ENCODE measurements around the gene CNTNAP2.

CNTNAP2 gene

DNA sequence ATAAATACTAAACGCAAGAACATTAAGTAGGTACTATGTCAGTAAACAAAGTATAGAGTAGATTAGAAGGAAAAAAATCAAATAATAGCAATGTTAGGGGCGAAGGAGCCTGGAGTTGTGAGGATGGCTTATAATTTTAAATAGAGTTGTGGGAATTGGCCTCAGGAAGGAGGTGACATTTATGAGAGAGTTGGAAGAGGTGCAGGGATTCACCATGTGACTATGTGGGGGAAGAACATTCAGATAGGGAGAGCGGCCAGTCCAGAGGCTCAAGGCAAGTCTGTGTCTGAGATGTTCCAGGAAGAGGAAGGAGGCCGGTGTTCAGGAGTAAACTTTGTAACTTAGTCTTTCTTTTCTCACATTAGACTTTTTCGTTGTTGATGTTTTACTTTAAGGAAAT is 1695.3 kb downstream of the CNTNAP2 start:
- no peak for DNase-seq

DNA sequence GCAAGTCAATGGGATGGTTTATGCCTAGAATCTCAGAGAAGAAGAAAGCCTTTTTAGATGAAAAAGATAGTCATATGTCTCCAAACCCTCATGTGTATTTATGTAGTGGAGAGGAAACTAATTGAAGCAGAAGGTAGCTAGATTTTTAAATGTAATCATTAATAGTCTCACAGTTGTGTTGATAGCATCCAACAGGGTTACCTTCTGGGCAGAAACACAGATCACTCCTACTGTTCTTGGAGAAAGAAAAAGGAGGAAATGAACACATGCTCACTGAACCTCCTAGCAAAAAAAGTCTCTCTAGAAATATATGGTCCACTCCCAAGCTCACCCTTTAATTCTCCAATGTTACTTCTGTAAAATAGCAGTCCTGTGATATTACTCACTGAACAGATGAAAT is 1696.7 kb downstream of the CNTNAP2 start:
- no peak for DNase-seq

DNA sequence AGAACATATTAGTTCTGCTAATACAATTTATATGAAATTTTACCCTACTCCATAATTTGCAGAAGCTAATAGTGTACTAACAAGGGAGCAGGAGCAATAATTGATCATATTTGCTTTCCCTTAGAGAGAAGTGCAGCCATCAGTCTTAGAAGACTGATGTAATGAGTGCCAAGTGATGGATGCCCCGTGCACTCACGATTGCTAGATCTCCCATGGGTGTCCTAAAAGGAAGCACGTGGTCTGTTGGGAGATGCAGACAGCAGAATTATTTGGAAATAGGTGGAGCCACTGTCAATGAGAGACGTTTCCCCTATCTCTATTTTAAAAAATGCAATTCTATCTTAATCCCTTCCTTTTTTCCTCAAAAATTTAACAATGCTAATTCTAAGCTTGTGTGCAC is 1701.7 kb downstream of the CNTNAP2 start:
- no peak for DNase-seq

DNA sequence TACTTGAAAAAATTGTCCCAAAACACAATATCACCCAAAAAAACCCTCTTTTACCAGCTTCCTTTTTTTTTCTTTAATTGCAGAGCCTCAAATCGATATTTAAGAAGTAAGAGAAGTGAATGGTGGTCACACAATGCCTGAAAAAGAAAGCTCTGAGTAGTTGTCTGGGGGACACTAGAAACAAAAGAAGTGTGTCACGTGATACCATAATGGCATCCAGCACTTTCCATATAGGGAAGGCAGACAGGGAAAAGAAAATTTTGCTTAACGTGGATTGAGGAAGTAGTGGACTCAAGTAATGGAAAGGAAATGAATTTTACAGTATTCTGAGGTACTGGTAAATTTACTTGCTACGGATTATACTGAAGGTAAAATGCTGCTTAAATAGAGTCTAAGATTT is 1708.1 kb downstream of the CNTNAP2 start:
- no peak for DNase-seq

DNA sequence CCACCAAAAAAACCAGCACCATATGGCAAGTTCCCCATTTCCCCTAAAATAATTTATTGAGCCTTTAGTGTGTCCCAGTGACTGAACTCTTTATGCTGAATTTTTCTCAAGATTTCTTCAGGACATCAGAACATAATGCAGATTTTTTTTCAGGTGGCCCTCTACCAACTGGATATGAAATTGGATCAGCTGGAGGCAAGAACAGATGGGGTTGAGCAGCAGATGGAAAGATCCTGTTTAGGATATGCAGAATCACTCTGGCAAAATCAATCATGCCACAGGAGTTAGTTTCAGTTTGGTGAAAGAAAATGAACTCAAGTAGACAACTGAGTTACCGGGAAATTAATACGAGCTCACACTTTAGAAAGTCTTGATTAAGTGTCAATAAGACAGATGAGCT is 1712.4 kb downstream of the CNTNAP2 start:
- no peak for DNase-seq

GRCh38 chr7:147833557-147833956 is 1717.0 kb downstream of the CNTNAP2 start:
- no peak for DNase-seq

GRCh38 chr7:147833970-147834369 is 1717.4 kb downstream of the CNTNAP2 start:
- no peak for DNase-seq

GRCh38 chr7:147852833-147853232 is 1736.2 kb downstream of the CNTNAP2 start:
- no peak for DNase-seq

- DNase-seq = no peak
These were observed 1740.8 kb downstream of the CNTNAP2 start for GRCh38 chr7:147857152-147858140.

DNA sequence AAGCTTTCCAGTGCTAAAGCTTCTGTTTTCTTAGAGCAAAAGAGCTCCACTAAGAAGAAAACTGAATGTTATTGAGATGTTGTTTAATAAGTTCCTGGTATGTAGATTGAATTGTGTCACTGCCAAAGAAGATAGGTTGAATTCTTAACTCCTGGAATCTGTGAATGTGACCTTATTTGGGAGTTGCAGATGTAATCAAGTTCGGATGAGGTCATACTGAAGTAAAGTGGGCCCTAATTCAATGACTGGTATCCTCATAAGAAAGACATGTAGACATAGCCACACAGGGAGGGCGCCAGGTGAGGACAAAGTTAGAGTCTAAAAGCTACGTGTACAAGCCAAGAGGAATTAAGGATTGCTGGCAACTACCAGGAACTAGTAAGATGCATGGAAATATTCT is 1741.8 kb downstream of the CNTNAP2 start:
- no peak for DNase-seq

DNA sequence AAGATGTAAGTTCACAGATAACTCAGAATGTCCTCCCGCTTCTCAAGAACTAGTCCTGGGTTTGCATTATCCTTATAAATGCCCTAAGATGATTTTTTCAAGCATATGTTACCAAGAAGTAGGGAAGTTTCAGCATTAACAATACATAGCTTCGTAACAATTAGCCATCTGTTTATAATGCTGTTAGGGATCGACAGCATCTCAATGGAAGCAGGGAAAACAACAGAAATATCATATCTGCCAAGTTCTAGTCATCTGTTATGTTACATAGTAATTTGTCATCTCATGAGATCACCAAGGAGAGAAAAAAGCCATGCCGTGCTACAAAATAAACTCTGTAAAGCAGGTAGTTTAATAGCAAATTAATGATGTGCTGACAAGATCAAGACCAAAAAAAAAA is 1742.4 kb downstream of the CNTNAP2 start:
- no peak for DNase-seq

- DNase-seq = no peak
These were observed 1742.9 kb downstream of the CNTNAP2 start for GRCh38 chr7:147859486-147859885.

GRCh38 chr7:147861058-147861716 is 1744.6 kb downstream of the CNTNAP2 start:
- DNase-seq = no peak

DNA sequence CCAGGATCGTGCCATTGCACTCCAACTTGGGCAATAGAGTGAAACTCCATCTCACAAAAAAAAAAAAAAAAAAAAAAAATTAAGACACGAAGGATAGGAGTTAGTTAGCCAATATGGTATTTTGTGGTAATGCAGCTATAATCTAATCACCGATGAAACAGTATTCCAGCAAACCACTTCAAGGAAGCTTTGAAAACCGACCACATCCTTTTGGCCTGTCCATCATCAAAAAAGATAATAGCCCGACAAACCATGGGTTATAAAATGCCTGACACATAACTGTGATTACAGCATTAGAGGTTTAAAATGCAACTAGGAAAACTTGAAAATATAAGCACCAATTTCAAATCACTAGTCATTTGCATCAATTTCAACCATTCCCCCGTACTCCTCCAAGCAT is 1745.3 kb downstream of the CNTNAP2 start:
- DNase-seq = no peak

- DNase-seq = no peak
These were observed 1752.9 kb downstream of the CNTNAP2 start for GRCh38 chr7:147869456-147869855.

GRCh38 chr7:147878912-147879661 is 1762.5 kb downstream of the CNTNAP2 start:
- no peak for DNase-seq

DNA sequence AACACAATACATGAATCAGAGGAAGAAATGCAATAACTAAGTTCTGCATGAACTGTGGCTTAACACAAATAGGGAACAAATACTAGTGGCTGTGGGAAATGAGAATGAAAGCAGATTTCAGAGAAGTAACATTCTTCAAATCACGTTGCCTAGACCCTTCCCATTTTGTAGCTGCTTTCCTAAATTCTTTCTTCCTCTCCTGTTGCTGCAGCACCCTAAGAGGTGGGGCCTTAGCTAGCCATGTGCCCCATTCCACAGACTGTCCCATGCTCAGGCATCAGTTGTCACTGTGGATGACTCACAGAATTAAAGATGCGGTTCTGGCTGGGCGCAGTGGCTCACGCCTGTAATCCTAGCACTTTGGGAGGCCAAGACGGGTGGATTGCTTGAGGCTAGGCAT is 1769.3 kb downstream of the CNTNAP2 start:
- DNase-seq = no peak

DNA sequence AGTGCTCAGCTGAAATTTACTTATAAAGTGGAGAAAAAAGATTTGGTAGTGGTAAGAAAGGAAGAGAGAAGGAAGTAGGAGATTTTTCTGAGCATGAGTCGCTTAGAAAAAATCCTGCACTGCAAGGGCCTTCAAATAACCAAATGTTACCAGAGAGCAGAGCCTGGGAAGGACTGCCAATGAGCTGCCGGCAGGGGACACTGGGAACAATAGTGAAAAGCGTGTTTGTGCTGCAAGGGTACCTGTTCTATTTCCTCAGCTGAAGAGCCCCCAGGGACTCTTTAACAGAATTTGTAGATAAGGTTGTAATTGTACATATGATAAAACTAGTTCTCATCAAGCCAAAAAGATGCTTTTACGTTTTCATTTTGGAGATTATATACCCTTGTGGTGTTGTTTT is 1777.7 kb downstream of the CNTNAP2 start:
- DNase-seq = no peak

DNA sequence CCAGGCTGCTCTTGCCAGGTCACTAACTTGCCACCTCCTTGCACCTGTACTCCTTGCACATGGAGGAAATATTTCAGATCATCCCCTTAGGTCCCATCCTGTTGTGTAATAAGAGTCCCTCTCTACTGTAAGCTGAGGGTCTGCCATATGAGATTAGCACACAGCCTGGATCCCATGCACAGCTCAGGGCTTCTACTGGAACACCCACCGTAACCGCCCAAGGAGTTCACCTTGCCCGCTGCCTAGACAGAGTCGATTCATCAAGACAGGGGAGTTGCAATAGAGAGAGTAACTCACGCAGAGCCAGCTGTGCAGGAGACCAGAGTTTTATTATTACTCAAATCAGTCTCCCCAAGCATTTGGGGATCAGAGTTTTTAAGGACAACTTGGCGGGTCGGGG is 1779.5 kb downstream of the CNTNAP2 start:
- DNase-seq = no peak

DNA sequence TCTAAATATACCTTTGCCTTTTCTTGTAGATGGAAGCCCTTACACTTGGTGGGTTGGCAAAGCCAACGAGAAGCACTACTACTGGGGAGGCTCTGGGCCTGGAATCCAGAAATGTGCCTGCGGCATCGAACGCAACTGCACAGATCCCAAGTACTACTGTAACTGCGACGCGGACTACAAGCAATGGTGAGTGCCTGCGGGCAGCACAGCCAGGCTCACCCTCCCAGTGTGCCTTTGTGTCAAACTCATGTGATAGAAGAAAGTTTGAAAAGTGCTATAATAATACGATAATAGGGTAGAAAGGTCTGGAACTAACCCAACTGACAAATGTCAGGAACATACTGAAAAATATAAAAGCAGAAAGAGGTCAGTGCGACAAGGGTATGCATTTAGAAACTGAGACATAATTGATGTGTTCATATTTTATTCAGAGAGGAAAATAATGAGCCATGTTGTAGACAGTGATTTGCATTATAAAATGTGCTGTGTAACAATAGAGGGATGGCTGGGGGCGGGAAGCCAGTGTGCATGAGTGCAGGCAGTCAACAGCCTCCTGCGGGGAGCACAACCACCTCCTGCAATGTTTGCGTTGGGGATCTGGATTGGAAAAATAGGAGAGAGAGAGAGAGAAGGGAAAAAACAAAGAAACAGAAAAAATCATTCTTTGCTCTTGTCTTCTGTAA is 1787.1 kb downstream of the CNTNAP2 start:
- DNase-seq = no peak

DNA sequence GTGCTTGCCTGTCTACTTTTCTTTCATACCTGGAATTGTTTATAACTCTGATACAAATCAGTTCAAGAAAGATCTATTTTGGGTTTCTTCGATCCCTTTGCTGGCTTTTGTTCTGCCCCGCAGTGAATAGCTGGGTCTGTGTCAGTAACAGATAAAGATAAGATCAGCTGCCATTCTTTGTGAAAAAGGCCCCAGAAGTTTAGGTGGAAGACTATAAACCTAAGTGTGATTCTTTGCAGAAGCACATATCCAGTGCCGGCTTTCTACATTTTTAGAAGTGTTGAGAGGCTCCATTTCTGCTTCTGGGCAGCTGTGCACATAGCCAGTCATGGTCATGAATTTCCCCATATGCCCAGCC is 1787.6 kb downstream of the CNTNAP2 start:
- DNase-seq = no peak

DNA sequence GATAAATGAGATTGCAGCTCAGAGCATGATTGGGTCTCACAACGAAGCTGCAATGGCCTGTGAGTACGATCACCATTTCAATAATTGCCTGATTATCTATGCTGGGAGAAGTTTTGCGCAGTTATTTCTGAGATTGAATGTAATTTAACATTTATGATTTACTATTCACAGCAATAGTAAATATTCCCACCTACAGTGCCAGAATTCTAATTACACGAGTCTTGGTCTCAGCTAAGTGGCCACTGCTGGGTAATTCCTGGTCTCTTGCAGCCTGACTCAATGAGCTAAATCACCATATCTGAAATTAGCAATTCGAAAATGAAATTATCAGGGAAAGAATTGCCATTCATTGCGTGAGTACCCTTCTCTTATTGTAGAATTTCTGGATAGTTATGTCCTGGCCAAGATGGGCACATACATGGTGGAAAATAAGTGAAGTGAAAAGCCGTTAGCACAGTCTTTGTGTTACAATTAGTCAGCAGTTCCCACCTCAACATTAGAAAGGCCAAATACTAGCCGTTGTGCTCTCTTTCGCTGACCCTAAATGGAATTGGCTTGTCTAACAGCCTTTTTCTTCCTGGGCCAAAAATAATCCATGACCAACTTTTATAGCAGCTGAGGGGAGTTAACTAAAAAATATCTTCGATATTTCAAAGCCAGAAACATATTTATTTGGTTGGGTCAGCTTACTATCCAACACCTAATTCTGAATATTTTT is 1793.0 kb downstream of the CNTNAP2 start:
- DNase-seq = no peak
